ENCODE results near the gene RBM25.

The RBM25 gene

GRCh38 chr14:73172500-73172899 lies 114.2 kb downstream of the RBM25 start:
- DNase-seq: no peak

GRCh38 chr14:73173092-73173735 lies 114.9 kb downstream of the RBM25 start:
- no peak for DNase-seq
